Caco-2 (cell line): ENCODE data around the gene HDDC2. TPM values are rescaled to one million over a fixed set of nuclear protein-coding genes. Genes with fewer than 3 reads are reported as not detected.

Source experiments
- BruUV-seq: library from RNA; stranded (reverse); fragments of 400-500 nt; replicated peaks from 2 replicates; lab custom pipeline; 2021; lab: Mats Ljungman, UMichigan
- CTCF ChIA-PET: fragments of 300-600 bp; sonication (Branson Sonifier 250); formaldehyde crosslinking; loops from one replicate; lab custom pipeline; 2022; ENCODE audit warnings: antibody characterized with exemption; lab: Charles Lee
- POLR2A ChIA-PET: fragments of 300-600 bp; sonication (Branson Sonifier 250); formaldehyde crosslinking; loops from one replicate; lab custom pipeline; 2022; ENCODE audit warnings: antibody characterized with exemption; lab: Charles Lee
- DNase-seq, 2 experiments: peaks; one replicate each; pipeline versions ENCODE4 v3.0.0 to v3.0.0-alpha.2; 2020 to 2022
- H3K27me3 ChIP-seq: replicated peaks from 2 replicates; pipeline ENCODE4 v1.6.0; 2011; ENCODE audit warnings: low read length; ENCODE audit not compliant: control insufficient read depth, insufficient read depth
- H3K36me3 ChIP-seq: 2 replicates; pipeline ENCODE4 v1.5.1; 2011; ENCODE audit warnings: low read length; ENCODE audit not compliant: control insufficient read depth, insufficient read depth
- H3K4me1 ChIP-seq: fragments of 250-450 bp; sonication (Bioruptor Pico); 2 replicates; pipeline ENCODE4 v1.5.1; 2020; ENCODE audit warnings: mild to moderate bottlenecking
- H3K4me3 ChIP-seq: 2 replicates; pipeline ENCODE4 v1.5.1; 2011; ENCODE audit warnings: low read depth, mild to moderate bottlenecking, control low read depth, low read length
- H3K9me3 ChIP-seq: fragments of 250-450 bp; sonication (Bioruptor Pico); 2 replicates; pipeline ENCODE4 v1.5.1; 2020; ENCODE audit warnings: mild to moderate bottlenecking, moderate library complexity
- H3K27ac Mint-ChIP-seq: one replicate; pipeline ENCODE4 v1.8.0; 2022; ENCODE audit warnings: mixed read lengths; ENCODE audit not compliant: unreplicated experiment
- H3K27me3 Mint-ChIP-seq: one replicate; pipeline ENCODE4 v1.8.0; 2022; ENCODE audit warnings: mixed read lengths; ENCODE audit not compliant: insufficient read depth, unreplicated experiment
- H3K36me3 Mint-ChIP-seq: one replicate; pipeline ENCODE4 v1.8.0; 2022; ENCODE audit warnings: mild to moderate bottlenecking, mixed read lengths; ENCODE audit not compliant: insufficient read depth, unreplicated experiment
- H3K4me1 Mint-ChIP-seq: one replicate; pipeline ENCODE4 v1.8.0; 2022; ENCODE audit warnings: low read depth, mixed read lengths; ENCODE audit not compliant: unreplicated experiment
- H3K4me3 Mint-ChIP-seq: one replicate; pipeline ENCODE4 v1.8.0; 2022; ENCODE audit warnings: mild to moderate bottlenecking, moderate library complexity, mixed read lengths; ENCODE audit not compliant: unreplicated experiment
- H3K9me3 Mint-ChIP-seq: one replicate; pipeline ENCODE4 v1.8.0; 2022; ENCODE audit warnings: mixed read lengths; ENCODE audit not compliant: unreplicated experiment
- intact Hi-C: fragments of 100-400 bp; cut with micrococcal nuclease; formaldehyde crosslinking; loops from one replicate; pipeline ENCODE4 v1.10.0; 2022; ENCODE audit not compliant: unreplicated experiment
- total RNA-seq: library from RNA; stranded (reverse); gene quantifications from 2 replicates; pipeline ENCODE4 v1.2.3, GENCODE V29; 2022
- TF ChIP-seq, protein P1 (sequence below), 2 experiments: fragments of 200-600 bp in 1 of 2; IDR thresholded peaks; 1 replicate in 1 of 2; 2 replicates in 1 of 2; pipeline versions ENCODE4 v1.5.1 to v1.8.0; 2011 to 2022; ENCODE audit warnings: antibody characterized with exemption in 1 of 2, control low read depth in 1 of 2, inconsistent platforms in 1 of 2, low read depth in 1 of 2, low read length in 1 of 2, mild to moderate bottlenecking in 1 of 2, moderate library complexity in 1 of 2; ENCODE audit not compliant: insufficient read depth in 1 of 2, severe bottlenecking in 1 of 2, unreplicated experiment in 1 of 2

Gene HDDC2
- total RNA-seq, 1 experiment from 2014 or later: 66.5 TPM

- TF ChIP-seq, protein P1, sequence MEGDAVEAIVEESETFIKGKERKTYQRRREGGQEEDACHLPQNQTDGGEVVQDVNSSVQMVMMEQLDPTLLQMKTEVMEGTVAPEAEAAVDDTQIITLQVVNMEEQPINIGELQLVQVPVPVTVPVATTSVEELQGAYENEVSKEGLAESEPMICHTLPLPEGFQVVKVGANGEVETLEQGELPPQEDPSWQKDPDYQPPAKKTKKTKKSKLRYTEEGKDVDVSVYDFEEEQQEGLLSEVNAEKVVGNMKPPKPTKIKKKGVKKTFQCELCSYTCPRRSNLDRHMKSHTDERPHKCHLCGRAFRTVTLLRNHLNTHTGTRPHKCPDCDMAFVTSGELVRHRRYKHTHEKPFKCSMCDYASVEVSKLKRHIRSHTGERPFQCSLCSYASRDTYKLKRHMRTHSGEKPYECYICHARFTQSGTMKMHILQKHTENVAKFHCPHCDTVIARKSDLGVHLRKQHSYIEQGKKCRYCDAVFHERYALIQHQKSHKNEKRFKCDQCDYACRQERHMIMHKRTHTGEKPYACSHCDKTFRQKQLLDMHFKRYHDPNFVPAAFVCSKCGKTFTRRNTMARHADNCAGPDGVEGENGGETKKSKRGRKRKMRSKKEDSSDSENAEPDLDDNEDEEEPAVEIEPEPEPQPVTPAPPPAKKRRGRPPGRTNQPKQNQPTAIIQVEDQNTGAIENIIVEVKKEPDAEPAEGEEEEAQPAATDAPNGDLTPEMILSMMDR (IDR thresholded peaks at IDR 0.05; ENCODE audit: insufficient read depth in 1 of 2, low read depth in 1 of 2, low read length in 1 of 2, severe bottlenecking in 1 of 2, unreplicated experiment in 1 of 2): no peak
- no peak overlapping the region for H3K4me3 Mint-ChIP-seq
- BruUV-seq: no TSS peak
- ChIA-PET POLR2A (no interaction called here), CTCF (no interaction called here)
- no peak for DNase-seq
- intact Hi-C loops: no loop called here
- H3K9me3 Mint-ChIP-seq: no peaks in the 10 kb centered on the region
- H3K9me3 ChIP-seq: no peaks in the 10 kb centered on the region
- H3K4me1 Mint-ChIP-seq: no peaks in the 10 kb centered on the region
- peaks cover 19% of the 10 kb centered on the region for H3K27me3 Mint-ChIP-seq
- no peaks in the 10 kb centered on the region for H3K4me1 ChIP-seq
- no peaks in the 10 kb centered on the region for H3K36me3 Mint-ChIP-seq
- no peak overlapping the region for H3K27ac Mint-ChIP-seq
- H3K4me3 ChIP-seq: no peak overlapping the region
- H3K36me3 ChIP-seq: no peaks in the 10 kb centered on the region
- no peaks in the 10 kb centered on the region; the same call in 1 of the 2 replicates for H3K27me3 ChIP-seq
Observed at GRCh38 chr6:125337706-125338105, 35.9 kb upstream of the HDDC2 start.

DNA sequence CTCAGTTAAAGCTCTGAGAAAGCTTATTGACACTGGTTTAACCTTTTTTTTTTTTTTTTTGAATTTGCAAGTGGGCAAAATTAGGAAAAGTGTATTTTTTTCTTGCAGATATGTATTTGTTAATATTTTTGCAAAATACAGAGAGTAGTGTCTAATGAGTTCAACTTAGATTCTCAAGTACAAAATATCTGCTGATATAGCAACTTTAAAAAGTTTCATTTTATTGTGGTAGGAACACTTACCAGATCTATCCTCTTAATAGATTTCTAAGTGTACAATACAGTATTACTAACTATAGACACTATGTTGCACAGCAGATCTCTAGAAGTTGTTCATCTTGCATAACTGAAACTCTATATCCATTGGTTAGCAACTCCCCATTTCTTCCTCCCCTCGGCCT is 30.9 kb upstream of the HDDC2 start:
- no TSS peak for BruUV-seq
- H3K4me1 Mint-ChIP-seq: no peaks in the 10 kb centered on the region
- Histone ChIP-seq H3K4me3 (no peak overlapping the region), H3K9me3 (no peaks in the 10 kb centered on the region), H3K4me1 (no peaks in the 10 kb centered on the region), H3K27me3 (no peaks in the 10 kb centered on the region), H3K36me3 (no peaks in the 10 kb centered on the region)
- no peaks in the 10 kb centered on the region for H3K36me3 Mint-ChIP-seq
- TF ChIP-seq, protein P1 (IDR thresholded peaks at IDR 0.05; ENCODE audit: insufficient read depth in 1 of 2, low read depth in 1 of 2, low read length in 1 of 2, severe bottlenecking in 1 of 2, unreplicated experiment in 1 of 2): no peak
- H3K27me3 Mint-ChIP-seq: peaks cover 45% of the 10 kb centered on the region
- DNase-seq: no peak
- intact Hi-C loops: no loop called here
- POLR2A ChIA-PET: no interaction called here
- no peaks in the 10 kb centered on the region for H3K9me3 Mint-ChIP-seq
- H3K27ac Mint-ChIP-seq: no peak overlapping the region
- CTCF ChIA-PET: no interaction called here
- H3K4me3 Mint-ChIP-seq: no peak overlapping the region

- no peak for DNase-seq
- Mint-ChIP-seq H3K4me3 (no peak overlapping the region), H3K27ac (no peak overlapping the region), H3K9me3 (no peaks in the 10 kb centered on the region), H3K27me3 (peaks cover 27% of the 10 kb centered on the region), H3K4me1 (no peaks in the 10 kb centered on the region), H3K36me3 (no peaks in the 10 kb centered on the region)
- Histone ChIP-seq H3K36me3 (no peaks in the 10 kb centered on the region), H3K4me1 (no peaks in the 10 kb centered on the region), H3K4me3 (no peak overlapping the region), H3K27me3 (no peaks in the 10 kb centered on the region), H3K9me3 (no peaks in the 10 kb centered on the region)
- intact Hi-C loops: no loop called here
- POLR2A ChIA-PET: no interaction called here
- CTCF ChIA-PET: no interaction called here
- no TSS peak for BruUV-seq
- TF ChIP-seq, protein P1 (IDR thresholded peaks at IDR 0.05; ENCODE audit: insufficient read depth in 1 of 2, low read depth in 1 of 2, low read length in 1 of 2, severe bottlenecking in 1 of 2, unreplicated experiment in 1 of 2): no peak
Observed at GRCh38 chr6:125325586-125325985, 23.8 kb upstream of the HDDC2 start.
